ENCODE measurements around the gene WFS1.

DNA sequence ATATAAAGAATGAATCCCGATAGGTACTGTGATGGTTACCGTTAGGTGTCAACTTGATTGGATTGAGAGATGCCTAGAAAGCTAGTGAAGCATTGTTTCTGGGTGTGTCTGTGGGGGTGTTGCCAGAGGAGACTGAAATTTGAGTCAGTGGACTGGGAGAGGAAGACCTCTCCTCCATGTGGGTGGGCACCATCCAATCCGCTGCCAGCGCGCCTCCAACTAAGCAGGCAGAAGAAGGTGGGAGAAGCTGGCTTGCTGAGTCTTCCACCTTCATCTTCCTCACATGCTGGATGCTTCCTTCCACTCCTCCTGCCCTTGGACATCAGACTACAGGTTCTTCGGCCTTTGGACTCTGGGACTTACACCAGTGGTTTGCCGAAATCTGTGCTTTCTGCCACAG lies 40.1 kb downstream of the WFS1 start:
- TF ChIP-seq ZNF23 (CRISPR knock-in tag; IDR thresholded peaks at IDR 0.05) (no peak), MXI1 (IDR thresholded peaks at IDR 0.05; ENCODE audit: low read depth, low read length) (no peak), HDAC3 (IDR thresholded peaks at IDR 0.05; ENCODE audit: borderline replicate concordance, partially characterized antibody) (no peak), MYNN (IDR thresholded peaks at IDR 0.05) (no peak), MYNN (CRISPR knock-in tag; IDR thresholded peaks at IDR 0.05) (no peak), MYC (IDR thresholded peaks at IDR 0.05; ENCODE audit: low read depth, low read length) (no peak), MYC (CRISPR knock-in tag; IDR thresholded peaks at IDR 0.05; ENCODE audit: borderline replicate concordance, low read depth) (no peak), FOXJ3 (CRISPR knock-in tag; IDR thresholded peaks at IDR 0.05) (no peak), TAF1 (IDR thresholded peaks at IDR 0.05; ENCODE audit: control insufficient read depth, extremely low read depth, insufficient read depth, low read length, severe bottlenecking) (no peak), PHF20 (IDR thresholded peaks at IDR 0.05; ENCODE audit: partially characterized antibody) (no peak), PCBP1 (IDR thresholded peaks at IDR 0.05; ENCODE audit: low read depth, low read length, poor library complexity, severe bottlenecking) (no peak)
- TF ChIP-seq, protein P1, sequence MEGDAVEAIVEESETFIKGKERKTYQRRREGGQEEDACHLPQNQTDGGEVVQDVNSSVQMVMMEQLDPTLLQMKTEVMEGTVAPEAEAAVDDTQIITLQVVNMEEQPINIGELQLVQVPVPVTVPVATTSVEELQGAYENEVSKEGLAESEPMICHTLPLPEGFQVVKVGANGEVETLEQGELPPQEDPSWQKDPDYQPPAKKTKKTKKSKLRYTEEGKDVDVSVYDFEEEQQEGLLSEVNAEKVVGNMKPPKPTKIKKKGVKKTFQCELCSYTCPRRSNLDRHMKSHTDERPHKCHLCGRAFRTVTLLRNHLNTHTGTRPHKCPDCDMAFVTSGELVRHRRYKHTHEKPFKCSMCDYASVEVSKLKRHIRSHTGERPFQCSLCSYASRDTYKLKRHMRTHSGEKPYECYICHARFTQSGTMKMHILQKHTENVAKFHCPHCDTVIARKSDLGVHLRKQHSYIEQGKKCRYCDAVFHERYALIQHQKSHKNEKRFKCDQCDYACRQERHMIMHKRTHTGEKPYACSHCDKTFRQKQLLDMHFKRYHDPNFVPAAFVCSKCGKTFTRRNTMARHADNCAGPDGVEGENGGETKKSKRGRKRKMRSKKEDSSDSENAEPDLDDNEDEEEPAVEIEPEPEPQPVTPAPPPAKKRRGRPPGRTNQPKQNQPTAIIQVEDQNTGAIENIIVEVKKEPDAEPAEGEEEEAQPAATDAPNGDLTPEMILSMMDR (IDR thresholded peaks at IDR 0.05 in 2 of 3, conservative IDR thresholded peaks at IDR 0.05 in 1 of 3; ENCODE audit: insufficient read depth in 2 of 3, low read depth in 1 of 3, low read length in 3 of 3), result no peak
- TF ChIP-seq, protein P2, sequence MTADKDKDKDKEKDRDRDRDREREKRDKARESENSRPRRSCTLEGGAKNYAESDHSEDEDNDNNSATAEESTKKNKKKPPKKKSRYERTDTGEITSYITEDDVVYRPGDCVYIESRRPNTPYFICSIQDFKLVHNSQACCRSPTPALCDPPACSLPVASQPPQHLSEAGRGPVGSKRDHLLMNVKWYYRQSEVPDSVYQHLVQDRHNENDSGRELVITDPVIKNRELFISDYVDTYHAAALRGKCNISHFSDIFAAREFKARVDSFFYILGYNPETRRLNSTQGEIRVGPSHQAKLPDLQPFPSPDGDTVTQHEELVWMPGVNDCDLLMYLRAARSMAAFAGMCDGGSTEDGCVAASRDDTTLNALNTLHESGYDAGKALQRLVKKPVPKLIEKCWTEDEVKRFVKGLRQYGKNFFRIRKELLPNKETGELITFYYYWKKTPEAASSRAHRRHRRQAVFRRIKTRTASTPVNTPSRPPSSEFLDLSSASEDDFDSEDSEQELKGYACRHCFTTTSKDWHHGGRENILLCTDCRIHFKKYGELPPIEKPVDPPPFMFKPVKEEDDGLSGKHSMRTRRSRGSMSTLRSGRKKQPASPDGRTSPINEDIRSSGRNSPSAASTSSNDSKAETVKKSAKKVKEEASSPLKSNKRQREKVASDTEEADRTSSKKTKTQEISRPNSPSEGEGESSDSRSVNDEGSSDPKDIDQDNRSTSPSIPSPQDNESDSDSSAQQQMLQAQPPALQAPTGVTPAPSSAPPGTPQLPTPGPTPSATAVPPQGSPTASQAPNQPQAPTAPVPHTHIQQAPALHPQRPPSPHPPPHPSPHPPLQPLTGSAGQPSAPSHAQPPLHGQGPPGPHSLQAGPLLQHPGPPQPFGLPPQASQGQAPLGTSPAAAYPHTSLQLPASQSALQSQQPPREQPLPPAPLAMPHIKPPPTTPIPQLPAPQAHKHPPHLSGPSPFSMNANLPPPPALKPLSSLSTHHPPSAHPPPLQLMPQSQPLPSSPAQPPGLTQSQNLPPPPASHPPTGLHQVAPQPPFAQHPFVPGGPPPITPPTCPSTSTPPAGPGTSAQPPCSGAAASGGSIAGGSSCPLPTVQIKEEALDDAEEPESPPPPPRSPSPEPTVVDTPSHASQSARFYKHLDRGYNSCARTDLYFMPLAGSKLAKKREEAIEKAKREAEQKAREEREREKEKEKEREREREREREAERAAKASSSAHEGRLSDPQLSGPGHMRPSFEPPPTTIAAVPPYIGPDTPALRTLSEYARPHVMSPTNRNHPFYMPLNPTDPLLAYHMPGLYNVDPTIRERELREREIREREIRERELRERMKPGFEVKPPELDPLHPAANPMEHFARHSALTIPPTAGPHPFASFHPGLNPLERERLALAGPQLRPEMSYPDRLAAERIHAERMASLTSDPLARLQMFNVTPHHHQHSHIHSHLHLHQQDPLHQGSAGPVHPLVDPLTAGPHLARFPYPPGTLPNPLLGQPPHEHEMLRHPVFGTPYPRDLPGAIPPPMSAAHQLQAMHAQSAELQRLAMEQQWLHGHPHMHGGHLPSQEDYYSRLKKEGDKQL (CRISPR knock-in tag; IDR thresholded peaks at IDR 0.05; ENCODE audit: borderline replicate concordance), result no peak

All from K562 (cell line).